HAP-1 (cell line): ENCODE data around the gene SPRING1.

ENCODE experiments used
- DNase-seq, 2 experiments: peaks; one replicate each; pipeline ENCODE4 v3.0.0-alpha.2; 2016 to 2020; ENCODE audit warnings: low spot score in 2 of 2
- H3K27me3 ChIP-seq: fragments of 250-450 bp; sonication (Bioruptor Pico); 2 replicates; pipeline ENCODE4 v1.5.1; 2020; ENCODE audit warnings: low read depth, mild to moderate bottlenecking, moderate library complexity
- H3K36me3 ChIP-seq: fragments of 250-450 bp; sonication (Bioruptor Pico); replicated peaks from 2 replicates; pipeline ENCODE4 v1.5.1; 2020; ENCODE audit warnings: mild to moderate bottlenecking
- H3K4me1 ChIP-seq: fragments of 250-450 bp; sonication (Bioruptor Pico); 2 replicates; pipeline ENCODE4 v1.5.1; 2020; ENCODE audit warnings: mild to moderate bottlenecking
- H3K4me3 ChIP-seq: fragments of 250-450 bp; sonication (Bioruptor Pico); 2 replicates; pipeline ENCODE4 v1.5.1; 2020; ENCODE audit warnings: mild to moderate bottlenecking, moderate library complexity
- H3K9me3 ChIP-seq: fragments of 250-450 bp; sonication (Bioruptor Pico); 2 replicates; pipeline ENCODE4 v1.5.1; 2020; ENCODE audit warnings: mild to moderate bottlenecking, moderate library complexity
- in situ Hi-C: fragments of 300-500 bp; cut with MboI; formaldehyde crosslinking; loops from 3 replicates; pipeline ENCODE4 v1.14.3; 2020; ENCODE audit warnings: low sequenced_read_pairs, inconsistent platforms, mixed read lengths

The SPRING1 gene

GRCh38 chr12:116693286-116694227 lies 44.3 kb downstream of the SPRING1 start:
- Histone ChIP-seq H3K36me3 (no peaks in the 10 kb centered on the region), H3K4me3 (0 out of 2 replicates have a peak overlapping the region, but pooled peaks have one; percentile 0), H3K4me1 (peaks cover 13% of the 10 kb centered on the region), H3K9me3 (no peaks in the 10 kb centered on the region), H3K27me3 (no peaks in the 10 kb centered on the region)
- peak; percentile 58 to 69 for DNase-seq
- in situ Hi-C loops, result no loop called here

GRCh38 chr12:116692605-116693004 lies 45.3 kb downstream of the SPRING1 start:
- Histone ChIP-seq H3K9me3 (no peaks in the 10 kb centered on the region), H3K4me3 (no peak overlapping the region), H3K4me1 (peaks cover 13% of the 10 kb centered on the region), H3K27me3 (no peaks in the 10 kb centered on the region), H3K36me3 (no peaks in the 10 kb centered on the region)
- no peak for DNase-seq
- in situ Hi-C loops, result no loop called here

GRCh38 chr12:116691636-116692035 lies 46.2 kb downstream of the SPRING1 start:
- Histone ChIP-seq H3K36me3 (no peaks in the 10 kb centered on the region), H3K9me3 (no peaks in the 10 kb centered on the region), H3K4me1 (peaks cover 13% of the 10 kb centered on the region), H3K27me3 (no peaks in the 10 kb centered on the region), H3K4me3 (no peak overlapping the region)
- in situ Hi-C loops, result no loop called here
- no peak for DNase-seq

- in situ Hi-C loops, result no loop called here
- no peaks in the 10 kb centered on the region for H3K9me3 ChIP-seq
- no peaks in the 10 kb centered on the region for H3K27me3 ChIP-seq
- no peaks in the 10 kb centered on the region for H3K36me3 ChIP-seq
- peaks cover 13% of the 10 kb centered on the region for H3K4me1 ChIP-seq
- DNase-seq, result no peak
- no peak overlapping the region for H3K4me3 ChIP-seq
These were observed 46.7 kb downstream of the SPRING1 start for GRCh38 chr12:116691205-116691604.

GRCh38 chr12:116689979-116690744 lies 47.7 kb downstream of the SPRING1 start:
- no peaks in the 10 kb centered on the region for H3K9me3 ChIP-seq
- H3K27me3 ChIP-seq, result no peaks in the 10 kb centered on the region
- in situ Hi-C loops, result no loop called here
- no peaks in the 10 kb centered on the region for H3K36me3 ChIP-seq
- no peak for DNase-seq
- H3K4me1 ChIP-seq, result peaks cover 13% of the 10 kb centered on the region
- no peak overlapping the region for H3K4me3 ChIP-seq

- no peak overlapping the region for H3K4me3 ChIP-seq
- H3K27me3 ChIP-seq, result no peaks in the 10 kb centered on the region
- no peaks in the 10 kb centered on the region for H3K9me3 ChIP-seq
- no peaks in the 10 kb centered on the region for H3K36me3 ChIP-seq
- in situ Hi-C loops, result no loop called here
- H3K4me1 ChIP-seq, result peaks cover 13% of the 10 kb centered on the region
- no peak for DNase-seq
These were observed 48.3 kb downstream of the SPRING1 start for GRCh38 chr12:116689521-116689920.
